GM19099 (cell line): ENCODE measurements around the gene IL19.
A peak's percentile ranks its signal among the peaks of the same experiment; 100 is the strongest.

Experiments
- POLR2A ChIP-seq: IDR thresholded peaks from 3 replicates; pipeline ENCODE4 v1.6.1; 2011; ENCODE audit warnings: low read depth; ENCODE audit not compliant: insufficient read length; ENCODE audit errors: extremely low read depth

IL19 gene

DNA sequence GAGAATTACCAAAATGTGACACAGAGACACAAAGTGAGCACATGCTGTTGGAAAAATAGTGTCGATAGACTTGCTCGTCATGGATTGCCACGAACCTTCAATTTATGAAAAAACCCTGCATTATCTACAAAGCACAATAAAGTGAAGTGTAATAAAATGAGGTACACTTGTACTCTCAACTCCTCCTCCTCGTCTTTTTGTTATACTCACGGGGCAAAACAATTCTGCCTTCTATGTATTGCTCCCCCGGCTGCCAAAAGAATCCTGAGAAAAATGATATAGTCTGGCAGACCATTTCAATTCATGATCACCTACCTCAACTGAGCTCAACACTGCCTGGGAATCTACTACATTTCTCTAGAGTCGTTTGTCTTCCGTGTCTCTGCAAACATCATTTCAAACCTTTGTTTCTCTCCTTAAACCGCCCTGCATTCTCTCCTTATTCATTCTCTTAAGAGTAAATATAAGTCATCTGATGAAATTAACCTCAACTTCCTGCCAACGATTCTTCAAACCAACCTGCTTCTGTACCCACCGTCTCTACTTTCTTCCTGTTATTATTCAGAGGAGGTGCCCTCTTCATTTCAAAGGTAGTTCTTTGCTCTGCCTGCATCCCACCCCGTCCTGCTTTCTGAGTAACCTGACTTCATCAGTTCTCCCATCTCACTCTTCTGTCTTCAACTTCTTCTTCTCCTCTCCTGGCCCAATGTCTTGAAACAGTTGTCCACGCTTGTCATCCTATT is 12.9 kb upstream of the IL19 start:
- no peak for TF ChIP-seq POLR2A

DNA sequence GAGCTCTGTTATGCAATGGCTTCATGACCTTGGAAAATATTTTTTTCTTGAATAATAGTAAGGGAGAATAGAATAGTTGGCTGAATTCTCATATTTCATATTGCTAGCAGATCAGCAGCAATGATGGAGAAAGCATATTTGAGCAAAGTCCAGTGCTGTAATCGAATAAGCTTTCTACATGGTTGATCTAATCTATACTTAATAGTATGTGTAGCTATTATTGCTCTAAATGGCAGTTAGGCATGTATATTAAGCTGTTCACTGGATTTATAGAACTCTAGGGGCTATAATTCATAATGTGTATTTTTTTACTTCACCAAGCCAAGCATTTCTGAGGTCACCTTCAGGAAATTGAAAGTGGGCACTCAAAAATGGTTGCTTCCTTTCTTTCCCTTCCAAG is 10.0 kb upstream of the IL19 start:
- no peak for TF ChIP-seq POLR2A

DNA sequence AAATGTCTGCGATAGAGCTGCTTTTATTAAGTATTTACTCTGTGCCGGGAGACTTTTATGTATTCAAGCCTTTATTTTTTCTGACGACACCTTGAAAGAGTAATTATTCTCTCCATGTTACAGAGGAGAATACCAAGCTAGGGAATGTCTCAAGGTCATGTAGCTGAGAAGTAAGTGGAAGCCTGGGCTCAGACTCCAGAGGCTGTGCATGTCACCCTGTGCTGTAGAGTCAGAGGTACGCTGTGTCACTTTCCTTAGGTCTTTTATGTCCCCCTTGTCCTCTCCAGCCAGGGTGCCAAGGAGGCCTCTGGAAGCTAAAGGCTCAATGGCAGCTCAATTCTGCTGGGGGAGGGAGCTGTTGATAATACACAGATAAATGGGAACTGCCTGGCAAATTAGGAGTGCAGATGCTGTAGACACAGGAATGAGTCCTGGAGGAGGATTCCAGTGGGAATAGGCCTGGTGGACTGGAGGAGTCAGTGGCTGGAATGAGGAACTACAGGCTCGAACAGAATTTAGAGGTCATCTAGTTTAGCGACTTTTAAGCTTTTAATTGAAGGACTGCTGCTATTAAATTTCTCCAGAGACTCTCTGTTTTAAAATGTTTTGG is 9.3 kb upstream of the IL19 start:
- TF ChIP-seq POLR2A: no peak

DNA sequence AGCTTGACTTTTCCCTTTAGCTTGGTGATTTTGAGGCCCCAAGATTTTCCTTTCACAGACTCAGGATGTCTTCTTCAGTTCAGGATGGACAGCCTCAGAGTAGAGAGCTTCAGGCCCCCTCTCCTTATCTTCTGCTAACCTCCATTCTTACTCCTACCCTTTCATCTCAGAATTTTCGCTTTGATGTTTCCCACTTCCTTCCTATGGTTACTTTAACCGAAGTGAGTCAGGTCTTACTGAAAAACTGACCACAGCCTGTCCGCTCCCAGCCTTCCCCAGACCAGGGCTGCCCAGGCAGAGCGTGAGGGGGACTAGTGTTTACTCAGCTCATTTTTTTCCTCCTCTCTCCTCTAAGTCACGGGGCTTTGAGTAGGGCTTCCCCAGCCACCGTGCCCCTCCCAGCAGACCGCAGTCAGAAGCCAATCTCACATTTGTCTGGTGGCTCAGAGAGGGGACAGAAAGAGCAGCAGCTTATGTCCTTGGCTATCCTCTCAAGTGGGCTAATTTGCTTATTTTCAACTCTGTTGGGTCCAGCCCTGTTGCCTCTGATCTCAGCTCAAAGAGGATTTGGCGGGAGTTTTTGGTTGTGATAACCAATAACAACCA is 4.2 kb upstream of the IL19 start:
- peak; percentile 24 for TF ChIP-seq POLR2A

DNA sequence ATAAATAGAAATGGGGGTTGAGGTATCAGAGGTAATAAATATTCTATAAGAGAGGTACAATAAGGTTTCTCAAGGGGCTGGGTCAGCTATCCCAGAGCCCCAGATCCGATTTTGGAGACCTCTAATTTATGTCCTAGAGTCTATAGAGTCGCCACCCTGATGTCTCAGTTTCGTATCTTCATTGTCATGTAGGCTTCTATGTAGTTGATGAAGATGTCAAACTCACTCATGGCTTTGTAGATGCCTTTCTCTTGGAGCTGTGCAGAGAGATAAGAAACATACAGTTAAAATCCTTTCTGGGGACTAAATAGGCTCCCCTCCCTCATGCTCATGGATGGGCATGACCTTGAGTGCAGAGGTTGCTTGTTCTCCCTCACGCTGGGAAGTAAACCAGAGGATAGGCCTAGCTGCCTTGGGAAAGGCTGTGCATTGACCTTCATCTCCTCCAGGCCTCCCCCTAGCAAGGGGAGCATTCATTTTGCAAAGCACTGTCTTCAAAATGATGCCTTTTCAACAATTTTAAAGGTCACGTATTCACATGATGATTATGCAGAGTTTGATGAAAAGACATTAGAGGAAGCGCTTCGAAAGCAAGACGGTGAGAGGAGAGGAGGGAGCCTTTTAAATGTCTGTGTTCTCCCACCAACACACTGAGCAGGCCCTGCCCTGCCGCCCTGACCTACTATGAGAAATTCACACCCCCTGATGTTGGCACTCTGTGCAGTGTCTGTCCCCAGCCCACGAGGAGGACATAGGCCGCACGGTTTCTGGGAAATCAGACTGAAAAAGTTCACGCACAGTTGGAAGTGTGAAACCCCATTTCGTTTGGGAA is 1.9 kb upstream of the IL19 start:
- TF ChIP-seq POLR2A: no peak

DNA sequence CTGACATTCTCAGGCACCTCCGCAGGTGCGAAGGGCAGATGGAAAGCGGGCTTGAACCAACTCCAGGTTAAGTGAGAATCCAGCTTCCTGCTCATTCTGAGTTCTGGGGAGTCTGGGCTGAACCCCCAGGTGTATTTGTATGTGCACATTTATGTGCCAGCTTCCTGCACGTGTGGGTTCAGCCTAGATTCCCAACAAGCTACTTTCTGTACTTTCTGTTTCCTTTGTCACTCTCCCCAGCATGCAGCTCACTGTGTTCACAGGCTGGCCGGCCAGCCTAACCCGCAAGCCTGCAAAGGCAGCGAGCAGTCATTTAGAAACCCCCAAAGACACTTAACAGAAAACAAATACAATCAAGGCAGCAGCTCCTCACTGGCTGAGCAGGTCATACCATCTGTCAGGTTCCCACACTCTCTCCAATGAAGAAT is 1.3 kb upstream of the IL19 start:
- peak; percentile 29 for TF ChIP-seq POLR2A

DNA sequence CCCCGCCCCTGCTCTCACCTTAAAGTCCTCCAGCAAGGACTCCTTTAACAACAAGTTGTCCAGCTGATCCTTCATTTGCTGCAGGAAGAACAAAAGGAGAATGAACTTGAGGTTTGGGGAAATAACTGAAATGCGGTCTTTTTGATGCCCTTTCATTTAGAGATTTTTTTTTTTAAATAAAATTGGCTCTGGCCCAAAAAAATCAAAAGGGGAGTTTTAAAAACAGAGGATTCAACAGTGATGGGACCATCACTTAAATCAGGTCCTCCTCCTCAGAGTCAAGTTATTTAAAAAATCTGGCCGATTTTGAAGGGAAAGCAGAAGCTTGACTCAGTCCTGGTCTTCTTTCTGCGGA is 742 bp downstream of the IL19 start:
- TF ChIP-seq POLR2A: no peak

DNA sequence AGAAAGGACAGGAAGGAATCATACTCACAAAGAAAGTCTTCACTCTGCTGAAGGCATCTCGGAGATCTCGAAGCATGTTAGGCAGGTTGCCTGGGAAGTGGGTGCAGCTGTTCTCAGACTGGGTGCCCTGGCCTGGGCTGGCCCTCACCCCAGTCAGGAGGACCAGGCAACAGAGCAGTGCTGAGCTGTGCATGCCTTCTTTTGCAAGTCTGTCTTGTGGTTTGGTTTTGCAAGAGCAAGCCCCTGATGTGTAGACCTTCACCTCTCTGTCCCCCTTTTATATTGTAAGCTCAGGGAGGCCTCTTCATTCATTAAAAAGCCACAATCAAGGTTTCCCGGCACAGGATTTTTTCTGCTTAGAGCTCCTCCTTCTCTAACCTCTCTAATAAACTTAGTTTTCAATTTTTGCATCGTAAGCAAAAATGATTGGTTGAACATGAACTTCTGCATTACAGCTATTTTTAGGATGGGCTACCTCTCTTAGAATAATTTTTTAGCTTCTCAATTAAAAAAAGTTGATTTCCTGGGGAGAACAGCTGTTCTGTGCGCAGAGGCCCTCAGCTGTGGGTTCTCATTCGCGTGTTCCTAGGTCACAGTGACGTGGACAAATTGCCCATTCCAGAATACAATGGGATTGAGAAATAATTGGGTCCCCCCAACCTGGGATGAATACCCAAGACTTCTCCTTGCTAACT is 1.8 kb downstream of the IL19 start, which contains the start of gene IL10:
TSS of gene IL10 (minus strand) at position 252 of the 695 bp plus-strand sequence. CDS start at position 193, 59 bp downstream.
- TF ChIP-seq POLR2A: peak; percentile 52

DNA sequence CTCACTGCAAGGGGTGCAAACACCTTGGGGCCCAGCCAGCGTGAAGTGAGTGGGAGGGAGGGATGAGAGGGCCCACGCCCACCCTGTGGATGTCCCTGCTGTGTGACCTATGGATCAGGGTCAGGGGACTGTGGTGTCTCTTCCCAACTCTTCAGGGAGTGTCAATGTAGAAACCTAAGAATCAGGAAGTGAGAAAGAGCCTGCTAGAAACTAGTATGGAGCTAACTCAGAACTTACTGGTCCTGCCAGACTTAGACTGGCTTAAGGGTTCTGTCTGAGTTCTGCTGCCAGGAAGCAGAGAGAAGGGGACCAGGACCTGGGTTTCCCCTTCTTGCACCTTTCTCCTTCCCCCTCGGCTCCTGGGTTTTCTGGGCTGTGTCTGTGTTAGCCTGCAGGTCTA is 3.5 kb downstream of the IL19 start:
- TF ChIP-seq POLR2A: no peak

DNA sequence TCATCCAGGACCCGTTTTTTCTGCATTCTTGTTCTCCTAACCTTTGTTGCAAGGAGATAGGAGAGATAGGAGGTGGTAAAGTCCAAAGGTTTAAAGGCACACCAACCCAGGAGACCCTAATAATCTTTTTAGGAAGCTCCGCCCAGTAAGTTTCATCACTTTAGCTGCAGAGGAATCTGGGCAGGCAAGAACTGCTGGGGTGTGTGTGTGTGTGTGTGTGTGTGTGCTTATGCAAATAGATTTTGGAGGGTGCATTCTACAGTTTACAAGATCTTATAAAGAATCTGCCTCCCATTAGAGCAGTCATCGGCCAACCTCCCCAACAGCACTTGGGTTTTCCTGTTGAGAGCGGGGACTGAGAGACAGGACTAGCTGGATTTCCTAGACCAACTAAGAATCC is 5.7 kb downstream of the IL19 start:
- no peak for TF ChIP-seq POLR2A

DNA sequence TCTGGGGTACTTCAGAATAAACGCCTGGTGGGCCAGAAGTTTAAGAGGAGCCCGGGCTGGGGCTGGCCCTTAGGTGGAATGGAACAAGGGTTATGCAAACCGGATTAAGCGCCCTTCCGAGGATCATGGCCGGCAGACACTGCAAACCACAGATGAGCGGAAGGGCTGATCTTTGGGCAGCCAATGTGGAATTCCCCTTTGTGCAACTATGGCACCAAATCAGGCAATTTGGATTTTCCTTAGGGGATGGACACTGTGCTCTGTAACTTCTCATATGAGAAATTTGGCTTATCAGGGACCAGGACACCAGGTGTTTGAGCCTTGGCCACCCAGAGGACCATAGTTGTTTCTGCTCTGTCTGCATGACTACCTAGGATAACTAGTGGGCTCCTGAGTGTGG is 7.5 kb downstream of the IL19 start:
- no peak for TF ChIP-seq POLR2A

DNA sequence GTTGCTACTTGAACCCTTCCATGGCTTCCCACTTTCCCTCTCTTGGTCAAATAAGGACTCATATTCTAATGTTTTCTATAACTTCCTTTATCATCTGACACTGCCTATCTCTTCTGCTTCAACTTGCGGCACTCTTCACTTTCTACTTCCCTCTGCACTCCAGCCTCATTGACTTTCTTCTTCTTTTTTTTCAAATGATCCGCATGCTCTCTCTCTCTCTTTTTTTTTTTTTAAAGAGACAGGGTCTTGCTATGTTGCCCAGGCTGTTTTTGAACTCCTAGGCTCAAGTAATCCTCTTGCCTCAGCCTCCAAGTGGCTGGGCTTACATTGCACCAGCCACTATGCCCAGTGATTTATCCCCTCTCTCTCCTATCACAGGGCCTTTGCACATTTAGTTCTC is 9.1 kb downstream of the IL19 start:
- no peak for TF ChIP-seq POLR2A

DNA sequence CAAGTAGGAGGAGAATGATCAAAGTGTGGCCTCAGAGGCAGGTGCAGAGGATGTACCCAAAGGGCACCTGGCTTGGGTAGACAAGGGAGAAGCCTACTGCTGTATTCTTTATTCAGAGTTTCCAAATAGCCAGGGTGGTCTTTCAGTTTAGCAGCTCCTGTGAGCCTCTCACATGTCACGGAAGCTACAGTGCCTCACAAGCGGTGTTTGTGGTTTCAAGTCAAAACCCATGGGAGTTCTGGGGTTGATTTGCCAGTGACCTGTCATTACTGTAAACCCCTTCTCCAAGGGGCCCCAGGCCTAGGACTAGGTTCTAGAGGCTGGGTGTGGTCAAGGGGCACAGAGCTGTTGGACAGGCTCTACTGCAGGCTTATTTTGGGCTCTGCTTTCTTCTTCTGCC is 11.9 kb downstream of the IL19 start:
- peak; percentile 17 for TF ChIP-seq POLR2A

DNA sequence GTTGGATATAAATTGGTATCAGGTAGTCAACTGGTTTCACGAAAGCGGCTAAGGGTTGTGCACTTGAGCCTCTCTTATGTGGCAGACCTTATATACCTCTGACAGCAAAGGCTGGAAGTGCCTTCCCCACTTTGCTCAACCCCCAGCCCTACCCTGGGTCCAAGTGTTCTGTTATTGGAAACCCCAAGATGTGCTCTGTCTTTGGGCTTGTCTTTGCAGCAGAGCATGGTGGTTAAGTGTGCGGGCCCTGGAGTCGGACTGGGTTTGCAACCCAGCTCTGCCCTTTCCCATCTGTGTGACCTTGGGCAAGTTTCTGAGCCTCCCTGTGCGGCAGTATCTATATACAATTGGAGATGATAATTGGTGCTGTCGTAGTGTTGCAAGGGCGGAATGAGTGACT is 12.9 kb downstream of the IL19 start:
- TF ChIP-seq POLR2A: no peak

DNA sequence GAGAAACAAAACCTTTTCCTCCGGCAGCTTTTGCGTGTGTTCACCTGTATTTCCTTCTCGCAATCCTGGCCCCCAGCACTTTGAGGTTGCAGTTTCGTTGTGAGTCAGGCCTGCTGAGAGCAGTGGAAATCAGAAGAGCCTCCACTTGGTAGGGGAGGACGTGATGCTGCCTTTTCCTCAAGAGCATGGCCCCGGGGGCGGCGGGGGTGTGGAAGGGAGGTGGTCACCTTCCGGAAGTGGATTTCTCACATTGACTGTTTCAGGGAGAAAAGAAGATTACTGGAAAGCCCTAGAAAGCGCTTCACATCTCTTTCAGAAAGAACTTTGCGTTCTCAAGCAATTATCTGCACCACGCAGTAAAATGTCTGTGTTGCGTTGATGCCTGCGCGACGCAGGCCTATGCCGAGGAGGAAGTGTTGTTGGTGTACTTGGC is 13.9 kb downstream of the IL19 start:
- no peak for TF ChIP-seq POLR2A
